T-helper 1 cell (primary cell): ENCODE measurements around the gene FRMD3.

ENCODE experiments used
- DNase-seq, 5 donors: peaks; one replicate each; pipeline ENCODE4 v3.0.0-alpha.2; 2012 to 2020
- total RNA-seq, 4 donors: gene quantifications; one replicate each; lab custom pipeline; 2026; lab: John Stamatoyannopoulos, UW

Gene FRMD3
- total RNA-seq, result 1.1 to 3.2 (median 2.1) reads per million in 4 donors

DNA sequence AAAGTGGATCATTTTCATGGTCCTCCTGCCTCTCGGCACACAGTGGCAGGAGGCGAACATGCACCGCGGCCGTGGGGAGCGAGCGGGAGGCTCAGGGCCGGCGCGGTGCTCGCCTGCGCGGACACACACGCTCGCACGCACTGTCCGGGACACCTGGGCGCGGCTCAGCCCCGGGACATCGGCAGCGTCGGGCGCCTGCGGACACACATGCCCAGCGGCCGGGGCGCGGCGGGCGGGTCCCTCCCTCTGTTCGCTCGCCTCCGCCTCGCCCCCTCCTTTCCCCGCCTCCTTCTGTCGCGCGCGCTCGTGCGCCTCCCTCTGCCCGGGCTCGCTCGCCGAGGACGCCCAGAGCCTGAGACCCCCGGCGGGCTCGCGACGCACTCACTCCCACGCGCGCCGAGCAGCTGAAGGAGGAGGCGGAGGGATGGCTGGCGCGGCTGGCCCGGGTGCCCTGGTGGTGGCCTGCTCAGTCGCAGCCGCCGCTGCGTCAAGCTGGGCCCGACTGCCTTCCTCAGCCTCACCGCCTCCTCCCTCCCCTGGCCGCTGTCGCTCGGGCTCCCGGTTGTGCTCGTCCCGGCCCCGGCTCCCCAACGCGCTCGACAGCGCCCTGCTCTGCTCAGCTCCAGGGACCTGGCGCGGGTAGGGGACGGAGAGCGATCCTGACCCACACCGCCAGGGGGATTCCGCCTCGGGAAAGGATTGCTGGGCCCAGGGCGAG is at the start of gene FRMD3:
Gene FRMD3, minus strand, starts transcription at position 230 of the 718 bp plus-strand sequence. Its CDS starts 170 bp downstream, at position 60.
- no peak for DNase-seq

DNA sequence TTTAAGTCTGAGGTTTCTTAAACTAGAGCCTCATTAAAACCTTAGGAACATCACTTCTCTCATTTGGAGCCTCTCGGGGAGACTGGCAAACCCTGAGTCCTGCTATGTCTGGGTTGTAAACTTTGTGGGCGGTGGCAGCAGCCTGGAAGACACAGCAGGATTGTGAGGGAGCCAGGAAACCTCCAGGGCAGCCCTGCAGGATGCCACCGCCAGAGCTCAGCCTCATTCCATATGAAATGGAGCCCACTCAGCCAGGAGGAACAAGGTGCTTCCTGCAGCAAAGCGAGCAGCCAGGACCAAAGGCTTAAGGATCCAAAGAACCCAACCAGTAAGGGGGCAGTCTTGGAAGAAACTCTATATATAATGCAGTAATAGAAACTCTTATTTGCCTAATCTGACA is 46.8 kb upstream of the FRMD3 start:
- DNase-seq, result no peak

DNA sequence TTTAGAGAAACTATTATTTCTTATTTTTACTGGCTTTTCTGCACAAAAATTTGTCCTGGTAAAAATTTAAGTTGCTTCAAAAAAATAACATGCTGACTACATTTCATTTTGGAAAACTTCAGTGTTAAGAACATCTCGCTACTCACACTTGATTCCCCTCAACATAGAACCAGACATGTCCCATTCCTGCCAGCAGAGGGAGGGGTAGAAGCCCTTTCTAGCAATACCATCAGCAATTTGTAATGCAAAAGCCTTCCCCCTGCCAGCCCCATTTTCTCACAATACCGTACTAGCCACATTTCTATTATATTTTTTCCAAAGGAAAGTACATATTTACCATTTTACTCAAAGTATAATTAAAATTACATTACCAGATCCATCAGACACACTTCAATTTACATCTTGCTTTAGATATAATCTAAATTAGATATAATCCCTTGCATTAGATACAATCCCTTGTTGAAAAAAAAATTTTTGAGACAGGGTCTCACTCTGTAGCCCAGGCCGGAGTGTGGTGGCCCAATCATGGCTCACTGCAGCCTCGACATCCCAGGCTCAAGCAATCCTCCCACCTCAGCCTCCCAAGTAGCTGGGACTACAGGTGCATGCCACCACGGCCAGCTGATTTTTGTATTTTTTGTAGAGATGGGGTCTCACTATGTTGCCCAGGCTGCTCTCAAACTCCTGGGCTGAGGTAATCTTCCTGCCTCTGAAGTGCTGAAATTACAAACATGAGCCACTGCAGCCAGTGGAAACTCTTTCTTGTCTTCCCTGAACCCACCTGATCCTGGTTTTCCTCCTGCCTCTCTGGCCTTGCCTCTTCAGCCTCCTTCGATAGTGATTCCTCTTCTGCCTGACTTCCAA is 45.2 kb upstream of the FRMD3 start:
- peak in 3 of 5 donors; percentile 5 to 15 (median 6) for DNase-seq

DNA sequence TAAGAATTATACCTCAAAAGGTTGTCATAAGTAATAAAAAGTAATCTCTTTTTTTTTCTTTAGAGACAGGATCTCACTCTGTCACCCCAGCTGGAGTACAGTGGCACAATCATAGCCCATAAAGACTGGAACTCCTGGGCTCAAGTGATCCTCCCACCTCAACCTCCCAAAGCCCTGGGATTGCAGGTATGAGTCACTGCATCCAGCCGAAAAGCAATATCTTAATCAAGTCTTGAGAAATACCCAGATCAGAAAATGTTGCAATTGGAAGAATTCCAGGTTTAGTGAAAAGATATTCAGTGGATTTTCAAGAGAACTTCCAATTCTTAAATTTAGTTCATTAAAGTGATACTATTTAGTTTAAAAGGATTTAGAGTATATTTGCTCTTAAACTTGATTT is 43.8 kb upstream of the FRMD3 start:
- DNase-seq, result no peak

DNA sequence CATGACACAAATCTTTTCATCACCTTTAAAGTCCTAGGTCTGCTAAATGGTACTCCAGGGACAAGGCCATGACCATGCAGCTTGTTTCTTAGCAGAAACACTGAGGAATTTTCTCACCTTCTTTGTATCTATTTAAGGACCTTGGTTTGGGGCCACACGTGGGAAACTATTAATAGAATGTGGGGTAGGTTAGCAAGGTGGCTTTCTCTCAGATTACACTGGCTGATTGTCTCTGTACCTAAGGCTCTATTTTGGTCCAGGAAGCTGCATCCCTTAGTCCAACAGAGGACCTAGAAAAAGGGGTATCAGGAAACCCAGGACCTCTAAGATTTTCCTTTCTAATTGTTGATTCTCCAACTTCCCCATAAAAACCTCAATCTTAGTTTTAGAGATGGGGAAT is 36.3 kb upstream of the FRMD3 start:
- no peak for DNase-seq

DNA sequence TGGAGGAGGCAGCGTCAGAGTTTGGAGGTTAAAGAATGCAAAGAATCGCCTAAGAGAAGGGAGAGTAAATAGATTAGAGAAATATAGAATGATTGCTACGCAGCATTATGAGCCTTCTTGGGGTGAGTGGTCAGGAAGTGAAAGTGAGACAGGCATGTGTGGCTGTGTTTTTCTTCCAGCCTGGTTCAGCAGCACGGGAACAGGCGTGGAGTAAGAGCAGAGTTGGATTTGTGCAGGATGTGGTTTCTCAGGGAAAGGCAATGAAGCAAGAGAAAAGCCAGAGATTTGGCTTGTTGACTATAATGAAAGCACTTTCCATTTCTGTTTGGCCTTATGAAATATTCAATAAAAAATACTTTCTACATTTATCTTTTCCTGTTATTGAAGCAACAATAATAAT is 34.3 kb upstream of the FRMD3 start:
- DNase-seq, result no peak

DNA sequence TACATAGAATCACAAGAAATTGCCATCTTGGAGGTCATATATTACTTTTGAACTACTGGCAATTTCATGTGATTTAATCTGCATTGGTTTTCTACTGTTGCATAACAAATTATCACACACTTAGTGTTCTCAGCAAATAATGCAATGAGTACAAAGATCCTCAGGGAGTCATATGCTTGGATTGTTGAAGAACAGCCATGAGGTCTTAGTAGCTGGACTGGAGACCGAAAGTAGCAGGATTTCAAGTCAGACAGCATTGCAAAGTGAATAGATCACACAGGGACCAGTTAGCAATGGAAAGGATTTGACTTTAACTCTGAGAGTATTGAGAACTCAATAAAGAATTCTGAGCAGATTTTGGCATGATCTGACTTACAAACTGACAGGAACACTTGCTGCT is 32.2 kb upstream of the FRMD3 start:
- no peak for DNase-seq

DNA sequence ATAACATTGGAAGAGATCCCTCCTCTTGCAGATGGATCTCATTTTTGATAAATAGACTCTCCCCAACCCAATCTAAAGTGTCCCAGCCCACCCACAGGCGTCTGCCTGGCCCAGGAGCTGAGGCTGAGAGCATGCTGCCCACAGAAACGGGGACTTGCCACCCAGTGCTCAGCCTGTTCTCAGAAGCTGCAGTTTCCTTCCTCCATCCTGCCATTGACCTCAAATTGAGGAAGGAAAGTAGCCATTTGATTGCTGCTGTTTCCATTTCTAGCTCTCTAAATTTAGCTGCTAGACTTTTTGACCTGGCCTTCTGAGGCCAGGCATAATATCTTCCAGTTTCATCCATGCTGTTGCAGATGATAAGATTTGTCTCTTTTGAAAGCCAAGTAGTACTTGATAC is 31.1 kb upstream of the FRMD3 start:
- DNase-seq, result no peak

DNA sequence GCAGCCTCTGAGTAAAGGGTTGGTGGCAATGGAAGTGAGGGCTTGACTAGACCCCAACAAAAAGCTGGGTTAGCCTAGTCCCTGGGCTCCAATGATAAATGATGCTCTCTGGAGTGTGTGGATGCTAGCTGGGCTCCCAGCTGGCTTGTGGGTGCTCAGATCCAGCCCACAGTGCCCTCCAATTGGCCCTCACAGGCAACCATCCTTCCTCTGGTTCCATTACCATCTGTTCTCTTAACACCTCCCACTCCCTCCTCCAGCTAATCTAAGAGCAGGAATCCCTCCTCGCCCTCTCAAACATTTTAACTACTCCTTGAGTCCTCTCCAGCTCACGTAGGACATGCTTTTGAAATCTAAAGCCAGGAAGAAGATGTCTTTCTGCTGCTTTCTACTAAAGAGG is 25.2 kb upstream of the FRMD3 start:
- DNase-seq, result no peak

DNA sequence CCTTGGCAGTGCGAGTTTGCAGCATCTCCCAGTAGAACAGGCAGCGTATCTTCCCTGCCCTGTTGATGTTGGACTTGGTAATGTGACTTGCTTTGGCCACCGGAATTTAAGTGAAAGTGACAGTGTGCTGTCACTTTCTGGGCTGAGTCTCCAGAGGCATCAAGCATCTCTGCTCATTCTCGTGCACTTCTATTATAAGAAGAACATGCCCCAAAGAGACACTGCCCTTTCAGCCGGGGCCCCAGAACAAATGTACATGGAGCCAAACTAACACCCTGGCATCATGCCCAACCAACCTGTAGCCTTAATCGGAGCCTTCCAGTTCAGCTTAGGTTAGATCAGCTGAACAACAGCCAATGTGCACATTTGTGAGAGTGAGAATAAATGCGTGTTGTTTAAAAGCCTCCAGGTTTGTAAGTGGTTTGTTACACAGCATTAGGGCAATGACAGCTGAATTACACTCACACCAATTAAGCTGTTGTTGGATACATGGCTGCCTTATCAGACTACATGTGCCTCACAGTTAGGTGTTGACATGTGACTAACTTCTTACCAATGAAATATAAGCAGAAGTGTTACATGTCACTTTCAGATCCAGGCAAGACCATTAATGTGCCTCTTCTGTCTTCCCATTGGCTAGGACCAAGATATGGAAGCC is 22.1 kb upstream of the FRMD3 start:
- DNase-seq, result no peak

DNA sequence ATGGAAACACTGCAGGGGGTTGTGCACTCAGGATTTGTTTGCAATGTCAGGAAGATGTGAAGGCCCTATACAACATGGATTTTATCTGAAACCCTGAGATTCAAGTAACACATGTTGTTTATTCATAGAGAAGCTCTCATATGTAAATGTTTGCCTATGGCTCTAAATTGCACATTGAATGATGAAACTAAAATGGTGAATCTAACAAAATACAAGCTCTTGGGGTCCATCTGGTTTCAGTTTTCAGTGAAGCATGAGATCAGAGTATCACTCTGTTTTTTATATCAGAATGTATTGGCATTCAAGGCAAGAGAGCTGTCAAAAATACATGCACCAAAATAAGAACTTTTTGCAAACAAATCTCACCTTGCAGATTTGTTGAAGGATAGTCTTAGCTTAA is 19.6 kb upstream of the FRMD3 start:
- no peak for DNase-seq

DNA sequence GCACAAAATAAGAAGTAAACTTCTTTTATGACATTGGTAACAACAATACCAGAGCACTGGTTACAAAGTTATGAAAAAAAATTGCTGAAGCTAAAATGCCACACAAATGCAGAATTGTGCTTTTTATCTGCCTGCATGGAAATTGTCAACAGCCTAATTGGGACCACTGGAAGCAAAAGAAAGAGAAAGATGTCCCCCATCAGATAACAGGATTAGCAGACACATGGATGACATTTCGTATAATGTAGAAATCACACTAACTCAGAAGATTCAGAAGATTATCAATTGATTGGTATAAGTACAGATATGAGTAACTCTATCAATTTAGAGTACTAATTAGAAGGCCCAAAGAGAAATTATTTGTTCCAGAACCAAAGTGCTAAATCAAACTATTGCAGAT is 19.1 kb upstream of the FRMD3 start:
- DNase-seq, result no peak

DNA sequence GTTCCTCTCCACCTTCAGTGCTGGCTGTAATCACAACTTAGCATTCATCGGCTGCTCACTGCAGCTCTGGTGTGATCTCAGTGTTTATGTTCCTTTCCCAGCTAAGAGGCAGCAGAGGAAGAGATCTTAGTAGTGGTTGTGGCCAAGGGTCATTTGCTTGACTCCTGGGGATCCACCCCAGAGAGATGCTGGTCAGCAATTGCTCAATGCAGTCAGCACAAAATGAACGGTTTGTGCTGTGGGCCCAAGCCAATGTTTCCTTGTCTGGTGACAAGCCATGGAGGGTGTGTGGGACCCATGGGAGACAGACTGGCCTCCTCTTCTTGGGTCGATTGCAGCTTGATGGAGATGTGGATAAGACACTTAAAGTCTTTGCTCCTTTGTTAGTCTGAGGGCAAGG is 16.1 kb upstream of the FRMD3 start:
- no peak for DNase-seq

DNA sequence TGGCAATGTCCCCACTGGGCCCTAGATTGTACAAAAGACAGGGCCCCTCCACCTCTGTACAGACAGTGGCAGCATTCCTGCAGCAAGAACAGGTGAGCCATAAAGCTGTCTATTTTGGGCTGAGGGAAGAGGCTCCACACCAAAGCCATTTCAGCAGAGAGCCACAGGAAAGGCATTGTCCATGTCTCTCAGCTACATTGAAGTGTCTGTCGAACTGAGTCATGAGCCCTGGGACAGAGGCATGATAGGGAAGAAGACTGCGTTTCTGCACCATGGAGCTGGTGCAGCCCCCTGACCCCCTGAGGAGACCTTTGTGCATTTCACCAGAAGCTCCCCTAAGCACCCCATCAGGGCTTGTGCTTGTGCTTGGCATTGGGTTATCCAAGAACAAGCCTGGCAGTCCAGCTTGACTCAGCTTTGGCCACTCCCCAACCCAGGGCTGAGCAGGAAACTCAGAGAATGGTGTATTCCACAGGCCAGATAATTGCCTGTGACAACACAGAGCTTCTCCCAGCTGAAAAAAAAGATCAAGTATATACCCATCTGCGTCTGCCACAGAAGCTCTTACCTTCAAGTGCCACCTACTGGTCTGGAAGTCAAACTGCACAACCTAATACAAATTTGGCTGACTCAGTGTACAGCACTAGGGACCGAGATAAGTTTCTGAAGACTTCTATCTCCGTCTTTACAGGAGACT is 5.9 kb upstream of the FRMD3 start:
- peak in 1 of 5 donors; percentile 21 for DNase-seq

DNA sequence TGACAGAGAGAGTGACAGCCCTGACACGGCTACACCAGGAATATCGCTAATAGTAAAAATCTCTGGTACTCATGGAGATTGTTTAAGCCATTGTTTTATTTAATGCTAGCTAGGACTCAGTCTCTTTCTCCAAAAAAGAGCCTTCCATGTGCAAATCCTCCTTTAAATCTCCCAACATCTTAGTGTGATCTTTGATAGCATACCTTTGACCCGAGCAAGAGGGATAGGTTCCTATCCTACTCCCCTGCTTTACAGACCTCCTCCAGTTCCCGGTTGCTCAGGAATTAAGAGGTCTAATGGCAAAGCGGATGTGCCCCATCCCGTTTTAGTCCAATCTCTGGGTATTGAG is 663 bp upstream of the FRMD3 start:
- DNase-seq, result no peak

DNA sequence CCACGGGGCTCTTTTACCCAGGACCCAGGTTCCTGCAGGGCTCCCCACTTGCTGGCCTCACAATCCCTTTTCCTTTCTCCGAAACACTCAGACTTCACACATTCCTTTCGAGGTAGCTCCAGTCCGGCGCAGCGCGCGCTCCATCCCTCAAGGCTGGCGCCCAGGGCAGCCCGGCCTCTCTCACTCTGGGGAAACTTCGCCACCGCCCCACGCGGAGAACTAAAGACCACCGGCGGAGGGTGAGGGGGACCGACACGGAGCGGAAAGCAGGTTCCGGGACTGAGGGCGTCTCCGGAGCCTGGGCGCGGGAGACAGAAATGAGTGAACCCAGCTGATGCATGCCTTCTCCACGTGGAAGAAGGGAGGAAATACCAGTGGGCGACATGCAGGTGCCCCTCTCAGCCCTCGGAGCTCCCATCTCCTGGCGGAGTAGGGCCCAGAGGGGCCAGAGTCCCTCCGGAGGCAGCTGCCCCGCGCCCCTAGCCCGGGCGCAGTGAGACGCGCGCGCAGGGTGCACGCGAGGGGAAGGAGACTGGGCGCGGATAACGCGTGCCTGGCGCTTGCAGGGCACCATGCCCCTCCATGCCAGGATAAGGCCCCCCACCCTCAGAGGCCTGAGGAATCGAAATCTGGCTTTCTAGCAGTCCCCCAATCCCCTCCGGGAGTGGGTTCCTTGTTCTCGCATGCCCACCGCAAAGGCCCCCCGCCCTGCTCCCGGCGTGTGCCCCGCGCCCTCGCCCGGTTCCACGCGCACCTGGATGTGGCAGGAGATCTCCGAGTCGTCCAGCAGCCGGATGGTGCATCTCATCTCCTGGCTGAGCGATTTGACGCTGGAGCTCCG is 650 bp downstream of the FRMD3 start:
- DNase-seq, result no peak

DNA sequence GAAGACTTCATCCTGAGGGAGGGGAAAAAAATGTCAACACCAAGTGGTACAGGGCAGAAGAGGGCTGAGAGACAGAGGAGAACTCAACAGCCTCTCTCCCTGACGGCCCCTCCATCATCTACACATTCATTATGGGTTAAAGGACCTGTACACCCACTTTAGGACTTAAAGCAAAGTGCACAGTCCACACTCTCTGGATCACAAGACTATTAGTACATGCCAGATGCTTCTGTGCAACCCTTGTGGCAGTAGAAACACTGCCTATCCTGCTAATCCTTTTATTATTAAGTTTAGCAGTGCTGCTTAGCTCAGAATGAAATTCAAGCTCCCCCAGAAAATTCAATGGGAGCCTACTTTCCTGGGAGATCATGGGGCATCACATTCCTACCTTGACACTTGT is 1.9 kb downstream of the FRMD3 start:
- no peak for DNase-seq

DNA sequence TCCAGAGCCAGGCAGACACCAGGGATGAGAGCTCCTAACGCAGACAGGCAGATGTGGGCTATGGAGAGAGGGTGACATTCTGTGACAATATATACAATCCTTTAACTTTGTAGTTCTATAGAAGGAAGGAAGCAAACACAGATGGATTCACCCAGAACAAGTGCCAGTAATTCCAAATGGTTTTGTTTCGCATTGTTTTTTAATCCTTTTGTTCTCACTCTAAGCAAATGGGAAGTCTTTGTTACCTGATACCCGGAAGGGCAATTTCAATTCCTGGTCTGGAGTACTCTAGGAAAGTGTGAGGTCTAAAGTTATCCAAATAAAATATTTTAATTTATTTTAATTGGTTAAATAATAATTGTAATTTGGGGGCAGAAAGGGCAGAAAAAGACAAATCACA is 2.5 kb downstream of the FRMD3 start:
- DNase-seq, result no peak

DNA sequence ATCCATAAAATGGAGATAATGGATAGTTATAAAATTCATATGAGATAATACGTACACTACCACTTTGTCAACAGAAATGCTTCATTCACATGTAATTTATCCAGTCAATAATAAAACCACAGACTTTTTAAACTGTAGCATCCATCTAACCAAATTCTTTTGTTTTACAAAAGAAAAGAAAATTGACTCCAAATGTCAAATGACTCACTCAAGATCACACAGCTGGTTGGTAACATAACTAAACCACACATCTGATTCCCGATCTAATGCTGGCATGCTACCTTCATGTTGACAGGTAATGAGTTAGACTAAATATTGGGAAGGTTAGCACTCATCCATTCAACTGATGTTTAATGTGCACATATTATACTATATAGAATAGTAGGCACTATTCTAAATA is 4.9 kb downstream of the FRMD3 start:
- DNase-seq, result no peak

DNA sequence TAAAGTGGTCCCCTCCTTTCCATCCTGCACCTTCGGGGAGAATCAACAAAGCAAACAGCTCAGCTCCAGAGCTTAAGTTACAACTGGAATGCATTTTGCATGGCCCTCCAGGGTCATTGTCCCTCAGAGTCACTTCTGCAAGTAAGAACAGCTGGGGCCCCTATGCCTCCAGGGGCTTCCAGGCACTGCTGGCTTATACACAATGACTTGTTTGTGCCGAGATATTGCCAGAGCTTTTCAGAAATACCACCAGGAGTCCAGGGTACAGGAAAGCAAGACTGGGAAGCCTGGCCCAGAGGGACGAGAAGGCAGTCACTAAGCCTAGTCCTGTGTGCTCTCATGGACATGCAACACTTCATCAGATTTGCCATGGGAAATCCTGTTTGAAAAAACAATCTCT is 11.3 kb downstream of the FRMD3 start:
- DNase-seq, result no peak

DNA sequence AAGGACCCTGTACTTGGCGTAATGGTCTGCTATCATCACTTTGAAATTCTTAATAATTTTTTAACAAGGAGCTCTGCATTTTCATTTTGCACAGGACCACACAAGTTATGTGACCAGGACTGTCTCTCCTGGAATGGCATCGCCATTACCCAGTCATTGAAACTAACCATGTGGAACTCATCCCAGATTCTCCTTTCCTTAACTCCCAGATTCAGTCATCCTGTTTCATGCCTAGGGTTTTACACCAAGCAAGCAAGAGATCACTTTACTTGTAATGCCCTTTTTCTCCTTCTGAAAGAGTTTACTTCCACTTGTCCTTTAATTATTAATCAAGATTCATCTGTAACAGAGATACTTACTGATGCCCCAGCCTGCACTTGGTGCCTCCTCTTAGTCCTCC is 12.0 kb downstream of the FRMD3 start:
- no peak for DNase-seq

DNA sequence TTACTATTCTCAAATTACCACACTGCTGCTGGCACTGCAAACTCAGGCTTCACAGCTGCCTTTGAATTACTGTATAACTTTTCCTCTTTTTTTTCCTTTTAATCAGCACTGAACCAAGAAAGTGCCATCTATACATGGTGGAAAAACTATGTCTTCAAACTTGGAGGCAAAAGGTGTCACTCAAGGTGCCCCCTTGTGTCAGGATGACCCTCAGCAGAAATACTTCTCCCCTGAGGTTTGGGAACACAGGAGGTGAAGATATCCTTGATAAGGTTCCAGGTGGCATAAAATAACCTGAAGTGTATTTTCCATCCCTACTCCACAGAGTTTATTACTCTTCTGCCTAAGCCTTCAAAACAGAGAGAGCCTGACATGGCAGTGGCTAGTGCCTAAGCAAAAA is 14.5 kb downstream of the FRMD3 start:
- DNase-seq, result no peak
